Mesenchymal stem cell (in vitro differentiated cells and primary cell): ENCODE data around the gene RSBN1L.

Experiments
- DNase-seq: peaks from one replicate; pipeline ENCODE4 v3.0.0-alpha.2; 2013
- H2AFZ ChIP-seq: one replicate; pipeline ENCODE4 v1.6.1; 2013; ENCODE audit warnings: low read depth, mild to moderate bottlenecking, control low read depth, inconsistent platforms, low read length, moderate library complexity
- H2AK5ac ChIP-seq: 2 replicates; pipeline ENCODE4 v1.6.1; 2013; ENCODE audit warnings: low read length, moderate library complexity, mild to moderate bottlenecking, inconsistent platforms; ENCODE audit not compliant: severe bottlenecking
- H2BK120ac ChIP-seq: one replicate; pipeline ENCODE4 v1.6.1; 2013; ENCODE audit warnings: low read depth, mild to moderate bottlenecking, inconsistent platforms, low read length, moderate library complexity
- H2BK12ac ChIP-seq, 2 experiments: one replicate each; pipeline ENCODE4 v1.6.1; 2013; ENCODE audit warnings: inconsistent platforms in 2 of 2, low read length in 2 of 2, mild to moderate bottlenecking in 2 of 2, moderate library complexity in 2 of 2, control low read depth in 1 of 2
- H2BK15ac ChIP-seq: one replicate; pipeline ENCODE4 v1.6.1; 2013; ENCODE audit warnings: mild to moderate bottlenecking, low read depth, inconsistent platforms; ENCODE audit not compliant: poor library complexity, severe bottlenecking
- H2BK5ac ChIP-seq: 2 replicates; pipeline ENCODE4 v1.6.1; 2013; ENCODE audit warnings: low read depth, mild to moderate bottlenecking, low read length, control low read depth, inconsistent platforms; ENCODE audit not compliant: poor library complexity, severe bottlenecking
- H3K14ac ChIP-seq, 2 experiments: one replicate each; pipeline ENCODE4 v1.6.1; 2013; ENCODE audit warnings: inconsistent platforms in 2 of 2, low read length in 2 of 2, control low read depth in 1 of 2, mild to moderate bottlenecking in 1 of 2, moderate library complexity in 1 of 2
- H3K18ac ChIP-seq, 2 experiments: one replicate each; pipeline ENCODE4 v1.6.1; 2013; ENCODE audit warnings: inconsistent platforms in 2 of 2, low read length in 2 of 2, control low read depth in 1 of 2, low read depth in 1 of 2, mild to moderate bottlenecking in 1 of 2
- H3K23ac ChIP-seq, 2 experiments: one replicate each; pipeline ENCODE4 v1.6.1; 2013; ENCODE audit warnings: inconsistent platforms in 2 of 2, low read length in 2 of 2, mild to moderate bottlenecking in 2 of 2, moderate library complexity in 2 of 2, control low read depth in 1 of 2
- H3K27ac ChIP-seq: 2 replicates; pipeline ENCODE4 v1.5.1; 2013; ENCODE audit warnings: mild to moderate bottlenecking, moderate library complexity, low read length, control low read depth, inconsistent platforms; ENCODE audit not compliant: poor library complexity, severe bottlenecking
- H3K27me3 ChIP-seq, 2 experiments: 2 replicates each; pipeline versions ENCODE4 v1.6.1 to v1.7.0; 2013; ENCODE audit warnings: low read length in 2 of 2, mild to moderate bottlenecking in 2 of 2, moderate library complexity in 2 of 2, control low read depth in 1 of 2, inconsistent platforms in 1 of 2; ENCODE audit not compliant: control insufficient read depth in 1 of 2, insufficient read depth in 1 of 2
- H3K36me3 ChIP-seq, 2 experiments: 2 replicates each; pipeline versions ENCODE4 v1.6.1 to v1.7.0; 2013; ENCODE audit warnings: low read length in 2 of 2, control low read depth in 1 of 2, inconsistent platforms in 1 of 2, low read depth in 1 of 2, mild to moderate bottlenecking in 1 of 2; ENCODE audit not compliant: insufficient read depth in 2 of 2, control insufficient read depth in 1 of 2
- H3K4ac ChIP-seq, 2 experiments: one replicate each; pipeline ENCODE4 v1.6.1; 2013; ENCODE audit warnings: inconsistent platforms in 2 of 2, low read length in 2 of 2, mild to moderate bottlenecking in 2 of 2, moderate library complexity in 2 of 2, control low read depth in 1 of 2, low read depth in 1 of 2
- H3K4me1 ChIP-seq: 2 replicates; pipeline ENCODE4 v1.6.1; 2013; ENCODE audit warnings: low read depth, low read length, control low read depth; ENCODE audit not compliant: control insufficient read depth, insufficient read depth
- H3K4me2 ChIP-seq: 2 replicates; pipeline ENCODE4 v1.6.1; 2013; ENCODE audit warnings: low read length, mild to moderate bottlenecking, inconsistent platforms; ENCODE audit not compliant: poor library complexity, severe bottlenecking
- H3K4me3 ChIP-seq, 2 experiments: 2 replicates each; pipeline versions ENCODE4 v1.5.1 to v1.7.0; 2013; ENCODE audit warnings: low read length in 2 of 2, mild to moderate bottlenecking in 2 of 2, control low read depth in 1 of 2, low read depth in 1 of 2; ENCODE audit not compliant: insufficient read depth in 1 of 2
- H3K79me1 ChIP-seq: replicated peaks from 2 replicates; pipeline ENCODE4 v1.6.1; 2013; ENCODE audit warnings: mild to moderate bottlenecking, control low read depth, low read length, inconsistent platforms; ENCODE audit not compliant: poor library complexity, severe bottlenecking
- H3K9ac ChIP-seq: 2 replicates; pipeline ENCODE4 v1.7.0; 2013; ENCODE audit warnings: mild to moderate bottlenecking, low read length, moderate library complexity
- H3K9me3 ChIP-seq: 2 replicates; pipeline ENCODE4 v1.7.0; 2013; ENCODE audit warnings: mild to moderate bottlenecking, low read length; ENCODE audit not compliant: control insufficient read depth
- H4K8ac ChIP-seq: one replicate; pipeline ENCODE4 v1.6.1; 2013; ENCODE audit warnings: inconsistent platforms, mild to moderate bottlenecking, low read length, moderate library complexity
- H4K91ac ChIP-seq: one replicate; pipeline ENCODE4 v1.6.1; 2013; ENCODE audit warnings: mild to moderate bottlenecking, low read length, inconsistent platforms
- WGBS: methylation state at CpG from one replicate; pipeline ENCODE4 v1.1.7; 2013; ENCODE audit warnings: mixed read lengths; 5-methylcytosine and 5-hydroxymethylcytosine counted together

RSBN1L gene

DNA sequence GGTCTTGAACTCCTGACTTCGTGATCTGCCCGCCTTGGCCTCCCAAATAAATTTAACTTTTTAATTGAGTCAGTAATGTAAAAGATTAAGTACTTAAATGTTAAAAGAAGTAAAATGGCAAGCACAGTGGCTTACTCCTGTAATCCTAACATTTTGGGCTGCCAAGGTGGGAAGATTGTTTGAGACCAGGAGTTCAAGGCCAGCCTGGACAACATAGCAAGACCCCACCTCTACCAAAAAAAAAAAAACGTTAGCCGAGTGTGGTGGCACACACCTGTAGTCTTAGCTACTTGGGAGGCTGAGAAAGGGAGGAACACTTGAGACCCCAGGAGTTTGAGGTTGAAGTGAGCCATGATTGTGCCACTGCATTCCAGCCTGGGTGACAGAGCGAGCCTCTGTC lies 128.4 kb downstream of the RSBN1L start:
- no peak overlapping the region for H3K27ac ChIP-seq
- peaks cover 5 to 18% of the 10 kb centered on the region in 2 experiments for H3K36me3 ChIP-seq
- H3K14ac ChIP-seq = no peak overlapping the region
- H2AK5ac ChIP-seq = no peak overlapping the region
- no CpG with 5 or more reads among the region's 5 CpGs for WGBS
- H3K4me2 ChIP-seq = no peak overlapping the region
- H4K91ac ChIP-seq = no peak overlapping the region
- H3K4me1 ChIP-seq = no peaks in the 10 kb centered on the region
- H2BK12ac ChIP-seq = no peak overlapping the region
- H3K23ac ChIP-seq = no peak overlapping the region
- no peak overlapping the region for H3K4me3 ChIP-seq
- H3K4ac ChIP-seq = no peak overlapping the region
- no peak overlapping the region for H2BK15ac ChIP-seq
- H2AFZ ChIP-seq = no peak overlapping the region
- DNase-seq = no peak
- peaks cover 54% of the 10 kb centered on the region for H3K9me3 ChIP-seq
- no peak overlapping the region for H2BK120ac ChIP-seq
- H3K18ac ChIP-seq = no peak overlapping the region
- no peak overlapping the region for H2BK5ac ChIP-seq
- no peak overlapping the region for H4K8ac ChIP-seq
- H3K79me1 ChIP-seq = peaks cover 38% of the 10 kb centered on the region
- H3K9ac ChIP-seq = no peak overlapping the region
- H3K27me3 ChIP-seq = no peaks in the 10 kb centered on the region

DNA sequence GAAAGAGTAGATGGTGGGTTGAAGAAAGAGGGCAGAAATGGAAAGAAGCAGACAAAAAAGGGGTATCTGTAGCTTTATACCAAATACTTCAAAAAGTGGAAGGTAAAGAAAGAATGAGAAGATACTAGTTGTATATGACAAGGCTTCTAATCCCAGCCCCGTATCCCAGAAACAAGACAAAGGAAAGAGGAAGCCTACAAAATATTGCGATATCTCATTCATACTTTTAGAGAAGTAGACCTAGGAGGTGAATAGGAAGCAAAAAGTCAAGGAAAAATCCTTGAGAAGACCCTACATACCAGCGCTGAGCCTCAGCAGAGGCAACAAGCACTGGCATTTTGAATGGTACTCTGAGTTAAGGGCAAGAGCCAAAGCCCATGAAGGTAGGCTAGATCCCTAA lies 128.9 kb downstream of the RSBN1L start:
- Histone ChIP-seq H3K4me3 (no peak overlapping the region), H2BK15ac (no peak overlapping the region), H2BK12ac (no peak overlapping the region), H2AFZ (no peak overlapping the region), H2BK120ac (no peak overlapping the region), H3K36me3 (peaks cover 4 to 18% of the 10 kb centered on the region in 2 experiments), H2BK5ac (no peak overlapping the region), H3K14ac (no peak overlapping the region), H3K4me2 (no peak overlapping the region), H3K23ac (no peak overlapping the region), H4K91ac (no peak overlapping the region), H3K27me3 (no peaks in the 10 kb centered on the region), H3K9ac (no peak overlapping the region), H3K27ac (no peak overlapping the region), H3K4ac (no peak overlapping the region), H2AK5ac (no peak overlapping the region), H4K8ac (no peak overlapping the region), H3K18ac (no peak overlapping the region), H3K9me3 (peaks cover 50% of the 10 kb centered on the region), H3K79me1 (peaks cover 38% of the 10 kb centered on the region), H3K4me1 (no peaks in the 10 kb centered on the region)
- no peak for DNase-seq
- 100% methylated on average over 1 of the region's 3 CpGs for WGBS

DNA sequence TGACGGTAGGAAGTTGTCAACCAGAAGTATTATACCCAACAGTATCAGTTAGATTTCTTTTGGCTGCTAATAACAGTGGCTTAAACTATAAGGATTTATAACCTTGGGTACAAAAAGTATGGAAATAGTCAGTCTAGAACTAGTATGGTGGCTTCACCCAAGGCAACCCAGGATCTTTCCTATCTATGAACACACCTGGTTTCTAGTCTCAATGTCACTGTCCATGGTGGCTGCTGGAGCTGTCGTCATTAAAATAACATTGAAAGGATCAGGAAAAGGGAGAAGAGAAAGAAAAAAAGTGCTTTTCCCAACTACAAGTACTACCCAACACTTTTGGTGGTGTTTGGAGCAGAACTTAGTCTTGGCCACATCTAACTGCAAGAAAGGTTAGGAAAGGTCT lies 130.0 kb downstream of the RSBN1L start:
- no CpG with 5 or more reads among the region's 2 CpGs for WGBS
- H4K8ac ChIP-seq = no peak overlapping the region
- peaks cover 38% of the 10 kb centered on the region for H3K9me3 ChIP-seq
- no peak overlapping the region for H3K18ac ChIP-seq
- no peak overlapping the region for H3K23ac ChIP-seq
- DNase-seq = no peak
- no peak overlapping the region for H3K4ac ChIP-seq
- H2BK12ac ChIP-seq = no peak overlapping the region
- no peak overlapping the region for H2BK5ac ChIP-seq
- H2BK120ac ChIP-seq = no peak overlapping the region
- peaks cover 41% of the 10 kb centered on the region for H3K79me1 ChIP-seq
- H2AK5ac ChIP-seq = no peak overlapping the region
- H3K4me2 ChIP-seq = no peak overlapping the region
- no peaks in the 10 kb centered on the region for H3K27me3 ChIP-seq
- H2BK15ac ChIP-seq = no peak overlapping the region
- no peak overlapping the region for H3K27ac ChIP-seq
- peaks cover 0 to 13% of the 10 kb centered on the region in 2 experiments for H3K36me3 ChIP-seq
- H3K14ac ChIP-seq = no peak overlapping the region
- no peak overlapping the region for H4K91ac ChIP-seq
- H2AFZ ChIP-seq = no peak overlapping the region
- no peak overlapping the region for H3K4me3 ChIP-seq
- no peak overlapping the region for H3K9ac ChIP-seq
- H3K4me1 ChIP-seq = no peaks in the 10 kb centered on the region

DNA sequence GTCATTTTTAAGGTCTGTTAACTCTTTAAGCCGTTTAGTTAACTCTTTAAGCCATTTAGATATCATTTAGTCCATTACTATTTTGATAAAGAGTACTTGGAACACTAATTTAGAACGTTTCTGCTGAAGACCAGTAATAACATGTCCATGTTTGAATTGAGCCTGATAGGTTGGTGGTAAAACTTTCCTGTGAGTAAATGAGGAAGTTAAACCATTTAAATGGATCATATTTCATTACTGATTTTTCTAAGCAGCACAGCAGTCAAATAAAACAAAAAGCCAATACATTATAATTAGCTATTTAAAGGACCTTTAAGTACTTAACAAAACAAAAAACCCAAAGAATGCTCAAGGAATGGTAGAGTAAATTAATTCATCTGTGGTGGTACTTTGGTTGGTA lies 131.7 kb downstream of the RSBN1L start:
- no peak overlapping the region for H2BK120ac ChIP-seq
- no peaks in the 10 kb centered on the region for H3K27me3 ChIP-seq
- peaks cover 34% of the 10 kb centered on the region for H3K79me1 ChIP-seq
- no peak overlapping the region for H3K27ac ChIP-seq
- DNase-seq = no peak
- H3K4me3 ChIP-seq = no peak overlapping the region
- no peak overlapping the region for H2AK5ac ChIP-seq
- no peak overlapping the region for H3K4me2 ChIP-seq
- no peak overlapping the region for H4K8ac ChIP-seq
- H2BK15ac ChIP-seq = no peak overlapping the region
- peaks cover 24% of the 10 kb centered on the region for H3K9me3 ChIP-seq
- no peaks in the 10 kb centered on the region for H3K4me1 ChIP-seq
- no peak overlapping the region for H4K91ac ChIP-seq
- H3K23ac ChIP-seq = no peak overlapping the region
- no peak overlapping the region for H2BK12ac ChIP-seq
- H3K9ac ChIP-seq = no peak overlapping the region
- no CpG with 5 or more reads among the region's 2 CpGs for WGBS
- no peak overlapping the region for H3K14ac ChIP-seq
- H2BK5ac ChIP-seq = no peak overlapping the region
- no peak overlapping the region for H3K18ac ChIP-seq
- no peak overlapping the region for H3K4ac ChIP-seq
- H2AFZ ChIP-seq = no peak overlapping the region
- no peaks in the 10 kb centered on the region for H3K36me3 ChIP-seq
